Measurements from ENCODE around the gene DLX4. TPM values are rescaled to one million over a fixed set of nuclear protein-coding genes. Genes with fewer than 3 reads are reported as not detected.

Gene DLX4
- polyA plus RNA-seq, 2 donors: 0.28 to 1.0 TPM

GRCh38 chr17:49930880-49931279 is 38.1 kb upstream of the DLX4 start:
- no peaks in the 10 kb centered on the region for H3K36me3 ChIP-seq (ENCODE audit: control insufficient read depth in 2 of 2, insufficient read depth in 2 of 2, low read length in 1 of 2)
- WGBS, 2 donors: 84 to 86% methylated on average over 8 of the region's 8 CpGs
- H3K4me1 ChIP-seq (ENCODE audit: control insufficient read depth in 2 of 2, insufficient read depth in 2 of 2, low read length in 1 of 2): no peaks in the 10 kb centered on the region
- no peak overlapping the region for H3K4me3 ChIP-seq (ENCODE audit: low read depth in 1 of 2, low read length in 2 of 2)
- no peaks in the 10 kb centered on the region for H3K27me3 ChIP-seq (ENCODE audit: control insufficient read depth in 1 of 2, insufficient read depth in 2 of 2, low read length in 2 of 2)
- no peak overlapping the region for H3K27ac ChIP-seq (ENCODE audit: low read depth in 2 of 2, low read length in 1 of 2)
- no peaks in the 10 kb centered on the region for H3K9me3 ChIP-seq (ENCODE audit: control insufficient read depth in 2 of 2, insufficient read depth in 1 of 2, low read depth in 1 of 2, low read length in 1 of 2)

- Histone ChIP-seq H3K27ac (ENCODE audit: low read depth in 2 of 2, low read length in 1 of 2) (no peak overlapping the region), H3K4me1 (ENCODE audit: control insufficient read depth in 2 of 2, insufficient read depth in 2 of 2, low read length in 1 of 2) (no peaks in the 10 kb centered on the region), H3K27me3 (ENCODE audit: control insufficient read depth in 1 of 2, insufficient read depth in 2 of 2, low read length in 2 of 2) (no peaks in the 10 kb centered on the region), H3K36me3 (ENCODE audit: control insufficient read depth in 2 of 2, insufficient read depth in 2 of 2, low read length in 1 of 2) (no peaks in the 10 kb centered on the region), H3K4me3 (ENCODE audit: low read depth in 1 of 2, low read length in 2 of 2) (no peak overlapping the region), H3K9me3 (ENCODE audit: control insufficient read depth in 2 of 2, insufficient read depth in 1 of 2, low read depth in 1 of 2, low read length in 1 of 2) (no peaks in the 10 kb centered on the region)
- 63 to 70% methylated on average over 16 of the region's 16 CpGs for WGBS, 2 donors
Measured at GRCh38 chr17:49931416-49932137, 37.4 kb upstream of the DLX4 start.

GRCh38 chr17:49932138-49932723 is 36.8 kb upstream of the DLX4 start:
- Histone ChIP-seq H3K27me3 (ENCODE audit: control insufficient read depth in 1 of 2, insufficient read depth in 2 of 2, low read length in 2 of 2) (no peaks in the 10 kb centered on the region), H3K9me3 (ENCODE audit: control insufficient read depth in 2 of 2, insufficient read depth in 1 of 2, low read depth in 1 of 2, low read length in 1 of 2) (no peaks in the 10 kb centered on the region), H3K4me1 (ENCODE audit: control insufficient read depth in 2 of 2, insufficient read depth in 2 of 2, low read length in 1 of 2) (no peaks in the 10 kb centered on the region), H3K36me3 (ENCODE audit: control insufficient read depth in 2 of 2, insufficient read depth in 2 of 2, low read length in 1 of 2) (no peaks in the 10 kb centered on the region), H3K4me3 (ENCODE audit: low read depth in 1 of 2, low read length in 2 of 2) (no peak overlapping the region), H3K27ac (ENCODE audit: low read depth in 2 of 2, low read length in 1 of 2) (no peak overlapping the region)
- WGBS, 2 donors: 71 to 88% methylated on average over 15 to 17 of the region's 17 CpGs

- no peaks in the 10 kb centered on the region for H3K27me3 ChIP-seq (ENCODE audit: control insufficient read depth in 1 of 2, insufficient read depth in 2 of 2, low read length in 2 of 2)
- no peaks in the 10 kb centered on the region for H3K4me1 ChIP-seq (ENCODE audit: control insufficient read depth in 2 of 2, insufficient read depth in 2 of 2, low read length in 1 of 2)
- H3K27ac ChIP-seq (ENCODE audit: low read depth in 2 of 2, low read length in 1 of 2): no peak overlapping the region
- no peak overlapping the region for H3K4me3 ChIP-seq (ENCODE audit: low read depth in 1 of 2, low read length in 2 of 2)
- 70 to 88% methylated on average over 6 of the region's 6 CpGs for WGBS, 2 donors
- no peaks in the 10 kb centered on the region for H3K9me3 ChIP-seq (ENCODE audit: control insufficient read depth in 2 of 2, insufficient read depth in 1 of 2, low read depth in 1 of 2, low read length in 1 of 2)
- no peaks in the 10 kb centered on the region for H3K36me3 ChIP-seq (ENCODE audit: control insufficient read depth in 2 of 2, insufficient read depth in 2 of 2, low read length in 1 of 2)
Measured at GRCh38 chr17:49932901-49933300, 36.1 kb upstream of the DLX4 start.

GRCh38 chr17:49935526-49936210 is 33.3 kb upstream of the DLX4 start:
- Histone ChIP-seq H3K36me3 (ENCODE audit: control insufficient read depth in 2 of 2, insufficient read depth in 2 of 2, low read length in 1 of 2) (no peaks in the 10 kb centered on the region), H3K9me3 (ENCODE audit: control insufficient read depth in 2 of 2, insufficient read depth in 1 of 2, low read depth in 1 of 2, low read length in 1 of 2) (peaks cover 0 to under 1% of the 10 kb centered on the region in 2 donors), H3K27ac (ENCODE audit: low read depth in 2 of 2, low read length in 1 of 2) (no peak overlapping the region), H3K4me3 (ENCODE audit: low read depth in 1 of 2, low read length in 2 of 2) (no peak overlapping the region), H3K4me1 (ENCODE audit: control insufficient read depth in 2 of 2, insufficient read depth in 2 of 2, low read length in 1 of 2) (no peaks in the 10 kb centered on the region), H3K27me3 (ENCODE audit: control insufficient read depth in 1 of 2, insufficient read depth in 2 of 2, low read length in 2 of 2) (no peaks in the 10 kb centered on the region)
- 68 to 70% methylated on average over 15 of the region's 15 CpGs for WGBS, 2 donors

- Histone ChIP-seq H3K4me3 (ENCODE audit: low read depth in 1 of 2, low read length in 2 of 2) (no peak overlapping the region), H3K27me3 (ENCODE audit: control insufficient read depth in 1 of 2, insufficient read depth in 2 of 2, low read length in 2 of 2) (no peaks in the 10 kb centered on the region), H3K27ac (ENCODE audit: low read depth in 2 of 2, low read length in 1 of 2) (no peak overlapping the region), H3K4me1 (ENCODE audit: control insufficient read depth in 2 of 2, insufficient read depth in 2 of 2, low read length in 1 of 2) (no peaks in the 10 kb centered on the region), H3K9me3 (ENCODE audit: control insufficient read depth in 2 of 2, insufficient read depth in 1 of 2, low read depth in 1 of 2, low read length in 1 of 2) (peaks cover 0 to 2% of the 10 kb centered on the region in 2 donors), H3K36me3 (ENCODE audit: control insufficient read depth in 2 of 2, insufficient read depth in 2 of 2, low read length in 1 of 2) (no peaks in the 10 kb centered on the region)
- WGBS, 2 donors: 85 to 90% methylated on average over 9 of the region's 9 CpGs
Measured at GRCh38 chr17:49936386-49936785, 32.6 kb upstream of the DLX4 start.

GRCh38 chr17:49939318-49939717 is 29.7 kb upstream of the DLX4 start:
- no peak overlapping the region for H3K4me3 ChIP-seq (ENCODE audit: low read depth in 1 of 2, low read length in 2 of 2)
- no peaks in the 10 kb centered on the region for H3K36me3 ChIP-seq (ENCODE audit: control insufficient read depth in 2 of 2, insufficient read depth in 2 of 2, low read length in 1 of 2)
- H3K9me3 ChIP-seq (ENCODE audit: control insufficient read depth in 2 of 2, insufficient read depth in 1 of 2, low read depth in 1 of 2, low read length in 1 of 2): peaks cover 0 to 2% of the 10 kb centered on the region in 2 donors
- no peaks in the 10 kb centered on the region for H3K27me3 ChIP-seq (ENCODE audit: control insufficient read depth in 1 of 2, insufficient read depth in 2 of 2, low read length in 2 of 2)
- WGBS, 2 donors: 55 to 69% methylated on average over 7 of the region's 7 CpGs
- no peaks in the 10 kb centered on the region for H3K4me1 ChIP-seq (ENCODE audit: control insufficient read depth in 2 of 2, insufficient read depth in 2 of 2, low read length in 1 of 2)
- no peak overlapping the region for H3K27ac ChIP-seq (ENCODE audit: low read depth in 2 of 2, low read length in 1 of 2)

GRCh38 chr17:49941427-49941826 is 27.6 kb upstream of the DLX4 start:
- WGBS, 2 donors: 49 to 53% methylated on average over 10 of the region's 10 CpGs
- Histone ChIP-seq H3K9me3 (ENCODE audit: control insufficient read depth in 2 of 2, insufficient read depth in 1 of 2, low read depth in 1 of 2, low read length in 1 of 2) (peaks cover 0 to 2% of the 10 kb centered on the region in 2 donors), H3K4me1 (ENCODE audit: control insufficient read depth in 2 of 2, insufficient read depth in 2 of 2, low read length in 1 of 2) (peaks cover 0 to 2% of the 10 kb centered on the region in 2 donors), H3K27me3 (ENCODE audit: control insufficient read depth in 1 of 2, insufficient read depth in 2 of 2, low read length in 2 of 2) (no peaks in the 10 kb centered on the region), H3K36me3 (ENCODE audit: control insufficient read depth in 2 of 2, insufficient read depth in 2 of 2, low read length in 1 of 2) (no peaks in the 10 kb centered on the region), H3K27ac (ENCODE audit: low read depth in 2 of 2, low read length in 1 of 2) (no peak overlapping the region), H3K4me3 (ENCODE audit: low read depth in 1 of 2, low read length in 2 of 2) (no peak overlapping the region)

- no peak overlapping the region for H3K4me3 ChIP-seq (ENCODE audit: low read depth in 1 of 2, low read length in 2 of 2)
- H3K27ac ChIP-seq (ENCODE audit: low read depth in 2 of 2, low read length in 1 of 2): no peak overlapping the region
- H3K4me1 ChIP-seq (ENCODE audit: control insufficient read depth in 2 of 2, insufficient read depth in 2 of 2, low read length in 1 of 2): peaks cover 0 to 2% of the 10 kb centered on the region in 2 donors
- no peaks in the 10 kb centered on the region for H3K27me3 ChIP-seq (ENCODE audit: control insufficient read depth in 1 of 2, insufficient read depth in 2 of 2, low read length in 2 of 2)
- no peaks in the 10 kb centered on the region for H3K36me3 ChIP-seq (ENCODE audit: control insufficient read depth in 2 of 2, insufficient read depth in 2 of 2, low read length in 1 of 2)
- peaks cover 0 to 2% of the 10 kb centered on the region in 2 donors for H3K9me3 ChIP-seq (ENCODE audit: control insufficient read depth in 2 of 2, insufficient read depth in 1 of 2, low read depth in 1 of 2, low read length in 1 of 2)
- WGBS, 2 donors: 79 to 82% methylated on average over 5 of the region's 5 CpGs
Measured at GRCh38 chr17:49942947-49943346, 26.0 kb upstream of the DLX4 start.
